GM19043 (cell line): ENCODE results near the gene KLRK1.
"Not testable (repeated sequence)": the region's sequence is repeated elsewhere in the genome, so short reads cannot be mapped to it uniquely, and the experiment has no call there.

Source experiments
- ATAC-seq: cut with Tn5 transposase; IDR thresholded peaks from one replicate; pipeline ENCODE4 v1.9.1; 2021; ENCODE audit warnings: low read depth; ENCODE audit not compliant: unreplicated experiment

Gene KLRK1

GRCh38 chr12:10390991-10391390 is 1.1 kb upstream of the KLRK1 start:
- ATAC-seq: not testable (repeated sequence)

GRCh38 chr12:10388624-10389413 is 1.0 kb downstream of the KLRK1 start:
- no peak for ATAC-seq

GRCh38 chr12:10387498-10387897 is 2.3 kb downstream of the KLRK1 start:
- not testable (repeated sequence) for ATAC-seq

- ATAC-seq: no peak
Observed at GRCh38 chr12:10386857-10387256, 3.0 kb downstream of the KLRK1 start.

GRCh38 chr12:10385166-10385613 is 4.7 kb downstream of the KLRK1 start:
- ATAC-seq: no peak

GRCh38 chr12:10384191-10384590 is 5.7 kb downstream of the KLRK1 start:
- no peak for ATAC-seq

- ATAC-seq: no peak
Observed at GRCh38 chr12:10381928-10382628, 7.8 kb downstream of the KLRK1 start.

GRCh38 chr12:10378737-10379136 is 11.1 kb downstream of the KLRK1 start:
- ATAC-seq: not testable (repeated sequence)

- no peak for ATAC-seq
Observed at GRCh38 chr12:10374624-10375018, 15.2 kb downstream of the KLRK1 start.

GRCh38 chr12:10372559-10372958 is 17.3 kb downstream of the KLRK1 start:
- ATAC-seq: no peak

- not testable (repeated sequence) for ATAC-seq
Observed at GRCh38 chr12:10371893-10372535, 17.8 kb downstream of the KLRK1 start.

- no peak for ATAC-seq
Observed at GRCh38 chr12:10369557-10370415, 20.1 kb downstream of the KLRK1 start.

- no peak for ATAC-seq
Observed at GRCh38 chr12:10368206-10369171, 21.4 kb downstream of the KLRK1 start.

GRCh38 chr12:10367714-10368113 is 22.1 kb downstream of the KLRK1 start:
- not testable (repeated sequence) for ATAC-seq

- ATAC-seq: no peak
Observed at GRCh38 chr12:10366875-10367274, 23.0 kb downstream of the KLRK1 start.

- ATAC-seq: no peak
Observed at GRCh38 chr12:10365696-10366405, 24.0 kb downstream of the KLRK1 start.

- ATAC-seq: peak; percentile 39
Observed at GRCh38 chr12:10364815-10365622, 24.8 kb downstream of the KLRK1 start.
